ENCODE data around the gene SLC25A25.

- TF ChIP-seq GATA2 (IDR thresholded peaks at IDR 0.05; ENCODE audit: insufficient read depth, insufficient read length, low read depth, low read length): no peak
- no peak for TF ChIP-seq CTCF (IDR thresholded peaks at IDR 0.05; ENCODE audit: extremely low read depth in 1 of 2, insufficient read depth in 1 of 2, low read depth in 1 of 2, low read length in 2 of 2)
- peak; percentile 48 for TF ChIP-seq POLR2AphosphoS5 (IDR thresholded peaks at IDR 0.05; ENCODE audit: insufficient read depth, low read depth, low read length)
- TF ChIP-seq POLR2A (IDR thresholded peaks at IDR 0.05; ENCODE audit: low read depth, low read length): peak; percentile 32
- TF ChIP-seq EZH2 (IDR thresholded peaks at IDR 0.05; ENCODE audit: borderline replicate concordance, low read depth, low read length, severe bottlenecking): no peak
- TF ChIP-seq JUN (IDR thresholded peaks at IDR 0.05; ENCODE audit: borderline replicate concordance, insufficient read depth, insufficient read length, low read depth): no peak
- peak; percentile 40 for TF ChIP-seq MYC (IDR thresholded peaks at IDR 0.05; ENCODE audit: low read depth, low read length)
- no peak for TF ChIP-seq FOS (IDR thresholded peaks at IDR 0.05; ENCODE audit: borderline replicate concordance, insufficient read depth, low read length)
- TF ChIP-seq MAX (IDR thresholded peaks at IDR 0.05; ENCODE audit: insufficient read depth, insufficient read length): peak; percentile 88
Observed at GRCh38 chr9:128127990-128128835, 60.2 kb downstream of the SLC25A25 start.

All from endothelial cell of umbilical vein (primary cell).